ENCODE data around the gene DUSP22. TPM values are rescaled to one million over a fixed set of nuclear protein-coding genes. Genes with fewer than 3 reads are reported as not detected.

The DUSP22 gene
- total RNA-seq, 2 donors from 2014 or later: 20.5 to 24.5 TPM

GRCh38 chr6:314377-314776 is 22.1 kb downstream of the DUSP22 start:
- Histone ChIP-seq H3K9me3 (no peaks in the 10 kb centered on the region), H3K27me3 (no peaks in the 10 kb centered on the region), H3K27ac (no peak overlapping the region), H3K36me3 (no peaks in the 10 kb centered on the region), H3K4me1 (peaks cover 5% of the 10 kb centered on the region), H3K4me3 (no peak overlapping the region), H3K9ac (ENCODE audit: low read depth in 2 of 2, low read length in 2 of 2) (no peak overlapping the region)
- TF ChIP-seq CTCF (IDR thresholded peaks at IDR 0.05): no peak
- no peak for DNase-seq
- intact Hi-C loops (cut with DNase I): no loop called here

- no peak overlapping the region for H3K27ac ChIP-seq
- intact Hi-C loops (cut with DNase I): no loop called here
- TF ChIP-seq CTCF (IDR thresholded peaks at IDR 0.05): no peak
- H3K36me3 ChIP-seq: no peaks in the 10 kb centered on the region
- H3K9ac ChIP-seq (ENCODE audit: low read depth in 2 of 2, low read length in 2 of 2): no peak overlapping the region
- H3K4me3 ChIP-seq: no peak overlapping the region
- H3K27me3 ChIP-seq: no peaks in the 10 kb centered on the region
- H3K9me3 ChIP-seq: no peaks in the 10 kb centered on the region
- H3K4me1 ChIP-seq: peaks cover 5% of the 10 kb centered on the region
- DNase-seq: no peak
Measured at GRCh38 chr6:315226-315625, 22.9 kb downstream of the DUSP22 start.

- H3K9ac ChIP-seq (ENCODE audit: low read depth in 2 of 2, low read length in 2 of 2): no peak overlapping the region
- no peaks in the 10 kb centered on the region for H3K9me3 ChIP-seq
- no peak overlapping the region for H3K27ac ChIP-seq
- H3K27me3 ChIP-seq: no peaks in the 10 kb centered on the region
- no peak for DNase-seq
- H3K36me3 ChIP-seq: no peaks in the 10 kb centered on the region
- H3K4me3 ChIP-seq: no peak overlapping the region
- intact Hi-C loops (cut with DNase I): no loop called here
- peaks cover 5% of the 10 kb centered on the region for H3K4me1 ChIP-seq
- TF ChIP-seq CTCF (IDR thresholded peaks at IDR 0.05): no peak
Measured at GRCh38 chr6:315921-316752, 23.9 kb downstream of the DUSP22 start.

GRCh38 chr6:316753-317038 is 24.4 kb downstream of the DUSP22 start:
- no peaks in the 10 kb centered on the region for H3K27me3 ChIP-seq
- H3K9ac ChIP-seq (ENCODE audit: low read depth in 2 of 2, low read length in 2 of 2): no peak overlapping the region
- no peak for DNase-seq
- no peaks in the 10 kb centered on the region for H3K36me3 ChIP-seq
- no peak overlapping the region for H3K4me3 ChIP-seq
- no peaks in the 10 kb centered on the region for H3K9me3 ChIP-seq
- intact Hi-C loops (cut with DNase I): no loop called here
- no peak overlapping the region for H3K27ac ChIP-seq
- no peak for TF ChIP-seq CTCF (IDR thresholded peaks at IDR 0.05)
- H3K4me1 ChIP-seq: peaks cover 5% of the 10 kb centered on the region

- Histone ChIP-seq H3K9me3 (no peaks in the 10 kb centered on the region), H3K27ac (no peak overlapping the region), H3K4me3 (no peak overlapping the region), H3K36me3 (no peaks in the 10 kb centered on the region), H3K27me3 (no peaks in the 10 kb centered on the region), H3K9ac (ENCODE audit: low read depth in 2 of 2, low read length in 2 of 2) (no peak overlapping the region), H3K4me1 (peaks cover 3% of the 10 kb centered on the region)
- intact Hi-C loops (cut with DNase I): no loop called here
- TF ChIP-seq CTCF (IDR thresholded peaks at IDR 0.05): no peak
- no peak for DNase-seq
Measured at GRCh38 chr6:317060-317447, 24.8 kb downstream of the DUSP22 start.

Data from colonic mucosa (tissue), 4 donors.